ENCODE results near the gene ABCA3.

Gene ABCA3

DNA sequence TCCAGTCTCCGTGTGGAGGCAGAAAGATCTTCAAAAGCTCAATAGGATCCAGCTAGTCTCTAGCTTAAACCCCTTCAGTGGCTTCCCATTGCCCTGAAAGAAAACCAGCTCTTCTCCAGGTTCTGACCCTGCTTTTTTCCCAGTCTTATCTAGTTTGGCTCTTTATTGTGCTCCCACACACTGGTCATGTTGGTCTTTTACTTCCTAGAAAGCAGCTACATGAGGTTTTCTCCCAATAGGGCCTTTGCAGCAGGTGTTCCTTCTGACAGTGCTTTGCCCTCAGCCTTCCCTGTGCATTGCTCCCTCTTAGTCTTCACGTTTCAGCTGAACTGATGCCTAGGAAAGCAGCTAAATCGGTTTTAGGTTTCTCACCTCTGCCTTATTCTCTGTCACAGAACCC lies 21.7 kb upstream of the ABCA3 start:
- no peak for DNase-seq (ENCODE audit: extremely low read depth, insufficient read length)
- TF ChIP-seq CTCF (IDR thresholded peaks at IDR 0.05; ENCODE audit: insufficient read depth, low read length, poor library complexity, severe bottlenecking), result no peak
- H3K36me3 ChIP-seq (ENCODE audit: control insufficient read depth, insufficient read depth, low read length), result no peaks in the 10 kb centered on the region
- no peaks in the 10 kb centered on the region for H3K27me3 ChIP-seq (replicated peaks; ENCODE audit: control insufficient read depth, insufficient read depth, low read length)
- H3K4me3 ChIP-seq (replicated peaks; ENCODE audit: low read depth, low read length), result no peak overlapping the region

GRCh38 chr16:2361129-2361528 lies 20.6 kb upstream of the ABCA3 start:
- Histone ChIP-seq H3K4me3 (replicated peaks; ENCODE audit: low read depth, low read length) (no peak overlapping the region), H3K27me3 (replicated peaks; ENCODE audit: control insufficient read depth, insufficient read depth, low read length) (no peaks in the 10 kb centered on the region), H3K36me3 (ENCODE audit: control insufficient read depth, insufficient read depth, low read length) (no peaks in the 10 kb centered on the region)
- no peak for TF ChIP-seq CTCF (IDR thresholded peaks at IDR 0.05; ENCODE audit: insufficient read depth, low read length, poor library complexity, severe bottlenecking)
- DNase-seq (ENCODE audit: extremely low read depth, insufficient read length), result no peak

DNA sequence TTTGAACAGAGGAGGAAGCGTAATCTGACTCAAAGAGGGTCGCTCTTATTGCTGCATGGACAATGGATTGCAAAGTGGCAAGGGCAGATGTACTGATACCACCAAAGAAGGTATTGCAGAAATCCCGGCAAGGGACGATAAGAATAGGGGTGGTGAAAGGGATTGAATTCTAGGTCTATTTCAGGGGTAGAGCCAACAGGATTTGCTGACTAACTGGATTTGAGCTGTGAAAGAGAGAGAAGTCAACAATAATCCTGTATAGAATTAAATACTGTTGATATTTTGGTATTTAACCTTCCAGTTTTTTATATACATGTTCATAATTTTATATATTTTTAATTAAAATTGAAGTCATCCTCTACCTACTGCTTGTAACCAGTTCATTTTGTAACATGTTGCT lies 19.4 kb upstream of the ABCA3 start:
- H3K4me3 ChIP-seq (replicated peaks; ENCODE audit: low read depth, low read length), result no peak overlapping the region
- H3K27me3 ChIP-seq (replicated peaks; ENCODE audit: control insufficient read depth, insufficient read depth, low read length), result no peaks in the 10 kb centered on the region
- no peak for DNase-seq (ENCODE audit: extremely low read depth, insufficient read length)
- no peaks in the 10 kb centered on the region for H3K36me3 ChIP-seq (ENCODE audit: control insufficient read depth, insufficient read depth, low read length)
- TF ChIP-seq CTCF (IDR thresholded peaks at IDR 0.05; ENCODE audit: insufficient read depth, low read length, poor library complexity, severe bottlenecking), result no peak

DNA sequence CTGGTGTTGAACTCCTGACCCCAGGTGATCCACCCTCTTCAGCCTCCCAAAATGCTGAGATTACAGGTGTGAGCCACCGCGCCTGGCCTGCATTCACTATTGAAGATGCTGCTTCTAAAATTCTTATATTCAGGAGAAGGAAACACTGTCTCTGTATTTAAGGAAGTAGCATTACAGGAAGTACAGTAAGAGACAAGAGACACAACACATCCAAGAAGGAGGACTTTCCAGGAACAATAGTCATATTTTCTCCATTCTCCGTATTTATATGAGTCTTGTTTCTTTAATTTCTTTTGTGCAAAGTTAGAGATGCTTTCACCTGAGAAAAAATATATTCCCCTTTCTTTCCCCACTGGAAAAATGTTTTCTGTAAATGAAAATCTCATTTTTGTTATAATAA lies 18.3 kb upstream of the ABCA3 start:
- Histone ChIP-seq H3K4me3 (replicated peaks; ENCODE audit: low read depth, low read length) (no peak overlapping the region), H3K36me3 (ENCODE audit: control insufficient read depth, insufficient read depth, low read length) (no peaks in the 10 kb centered on the region), H3K27me3 (replicated peaks; ENCODE audit: control insufficient read depth, insufficient read depth, low read length) (no peaks in the 10 kb centered on the region)
- DNase-seq (ENCODE audit: extremely low read depth, insufficient read length), result no peak
- no peak for TF ChIP-seq CTCF (IDR thresholded peaks at IDR 0.05; ENCODE audit: insufficient read depth, low read length, poor library complexity, severe bottlenecking)

DNA sequence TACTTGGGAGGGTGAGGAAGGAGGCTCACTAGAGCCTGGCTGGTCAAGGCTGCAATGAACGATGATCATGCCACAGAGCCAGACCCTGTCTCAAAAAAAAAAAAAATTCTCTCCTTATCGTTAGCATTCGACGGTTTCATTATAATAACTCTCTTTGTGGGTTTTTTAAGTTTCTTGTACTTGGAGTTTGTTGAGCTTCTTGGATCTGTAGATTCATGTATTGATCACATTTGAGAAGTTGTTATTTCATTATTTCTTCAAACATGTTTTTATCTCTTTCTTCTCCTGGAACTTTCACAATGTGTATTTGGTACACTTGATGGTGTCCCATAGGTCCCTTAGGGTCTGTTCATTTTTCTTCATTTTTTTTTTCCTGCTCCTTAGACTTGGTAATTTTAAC lies 16.8 kb upstream of the ABCA3 start:
- Histone ChIP-seq H3K27me3 (replicated peaks; ENCODE audit: control insufficient read depth, insufficient read depth, low read length) (no peaks in the 10 kb centered on the region), H3K4me3 (replicated peaks; ENCODE audit: low read depth, low read length) (no peak overlapping the region), H3K36me3 (ENCODE audit: control insufficient read depth, insufficient read depth, low read length) (no peaks in the 10 kb centered on the region)
- no peak for TF ChIP-seq CTCF (IDR thresholded peaks at IDR 0.05; ENCODE audit: insufficient read depth, low read length, poor library complexity, severe bottlenecking)
- DNase-seq (ENCODE audit: extremely low read depth, insufficient read length), result no peak

- no peaks in the 10 kb centered on the region for H3K36me3 ChIP-seq (ENCODE audit: control insufficient read depth, insufficient read depth, low read length)
- no peaks in the 10 kb centered on the region for H3K27me3 ChIP-seq (replicated peaks; ENCODE audit: control insufficient read depth, insufficient read depth, low read length)
- no peak for DNase-seq (ENCODE audit: extremely low read depth, insufficient read length)
- H3K4me3 ChIP-seq (replicated peaks; ENCODE audit: low read depth, low read length), result no peak overlapping the region
- no peak for TF ChIP-seq CTCF (IDR thresholded peaks at IDR 0.05; ENCODE audit: insufficient read depth, low read length, poor library complexity, severe bottlenecking)
Observed at GRCh38 chr16:2350500-2350899, 10.0 kb upstream of the ABCA3 start.

All from GM06990 (cell line).